ENCODE results near the gene TRAF3IP3. TPM values are rescaled to one million over a fixed set of nuclear protein-coding genes. Genes with fewer than 3 reads are reported as not detected.
A peak's percentile ranks its signal among the peaks of the same experiment; 100 is the strongest.
"Not testable (repeated sequence)": the region's sequence is repeated elsewhere in the genome, so short reads cannot be mapped to it uniquely, and the experiment has no call there.

Gene TRAF3IP3
- total RNA-seq, 1 donor from 2014 or later = 6.7 TPM

DNA sequence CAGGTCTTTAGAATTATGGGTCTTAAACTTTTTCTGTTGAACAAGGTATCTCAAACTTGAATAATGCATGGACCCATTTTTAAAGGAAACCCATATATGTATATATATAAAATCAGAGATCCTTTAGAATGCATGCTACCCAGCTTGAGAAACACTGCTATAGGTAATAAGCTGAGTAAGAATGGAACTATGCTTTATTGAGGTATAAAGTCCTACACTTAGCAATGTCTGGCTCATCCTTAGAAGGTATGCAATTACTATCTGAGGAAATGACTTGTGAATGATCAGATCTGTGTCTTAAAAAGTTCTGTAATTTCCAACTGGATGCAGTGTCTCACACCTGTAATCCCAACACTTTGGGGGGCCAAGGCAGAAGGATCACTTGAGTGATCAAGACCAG lies 11.2 kb downstream of the TRAF3IP3 start:
- no peak for DNase-seq (ENCODE audit: low spot score)

DNA sequence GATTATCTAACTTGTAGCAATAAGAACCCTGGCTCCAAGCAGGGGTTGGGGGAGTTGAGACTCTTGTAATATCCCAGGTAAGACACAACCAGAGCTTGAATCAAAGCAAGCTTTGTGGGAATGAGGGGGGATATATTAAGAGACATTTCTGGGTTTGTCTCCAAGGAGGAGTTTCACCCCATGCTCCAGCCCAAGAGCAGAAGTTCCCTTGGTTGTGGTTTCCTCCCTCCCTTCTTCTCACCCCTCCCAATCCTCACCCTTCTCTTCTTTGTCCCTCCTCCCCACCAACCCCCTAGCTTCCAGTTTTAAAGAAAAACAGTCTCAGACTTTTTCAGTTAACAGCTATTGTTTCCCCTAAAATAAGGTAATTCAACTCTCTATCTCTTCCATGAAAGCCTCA lies 11.9 kb downstream of the TRAF3IP3 start:
- no peak for DNase-seq (ENCODE audit: low spot score)

DNA sequence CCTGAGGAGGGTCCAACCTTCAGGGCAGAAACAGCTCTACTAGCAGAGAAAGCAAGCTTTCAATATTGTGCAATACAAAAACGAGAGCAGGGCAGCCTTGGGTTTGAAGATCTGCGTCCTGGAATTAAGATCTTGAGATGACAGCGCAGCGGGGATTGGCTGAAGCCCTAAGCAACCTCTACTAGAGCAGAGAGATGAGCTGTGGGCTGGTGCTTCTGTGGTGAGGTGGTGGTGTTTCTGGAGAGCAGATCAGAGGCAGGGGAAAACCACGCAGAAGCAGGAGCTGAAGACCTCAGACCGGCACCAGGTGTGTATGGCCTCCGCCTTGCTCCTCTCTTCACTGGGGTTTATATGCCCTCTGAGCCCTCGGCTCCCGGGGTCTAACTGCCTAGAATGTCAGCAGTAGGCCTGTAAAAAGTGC lies 12.5 kb downstream of the TRAF3IP3 start:
- peak; percentile 24 for DNase-seq (ENCODE audit: low spot score)

DNA sequence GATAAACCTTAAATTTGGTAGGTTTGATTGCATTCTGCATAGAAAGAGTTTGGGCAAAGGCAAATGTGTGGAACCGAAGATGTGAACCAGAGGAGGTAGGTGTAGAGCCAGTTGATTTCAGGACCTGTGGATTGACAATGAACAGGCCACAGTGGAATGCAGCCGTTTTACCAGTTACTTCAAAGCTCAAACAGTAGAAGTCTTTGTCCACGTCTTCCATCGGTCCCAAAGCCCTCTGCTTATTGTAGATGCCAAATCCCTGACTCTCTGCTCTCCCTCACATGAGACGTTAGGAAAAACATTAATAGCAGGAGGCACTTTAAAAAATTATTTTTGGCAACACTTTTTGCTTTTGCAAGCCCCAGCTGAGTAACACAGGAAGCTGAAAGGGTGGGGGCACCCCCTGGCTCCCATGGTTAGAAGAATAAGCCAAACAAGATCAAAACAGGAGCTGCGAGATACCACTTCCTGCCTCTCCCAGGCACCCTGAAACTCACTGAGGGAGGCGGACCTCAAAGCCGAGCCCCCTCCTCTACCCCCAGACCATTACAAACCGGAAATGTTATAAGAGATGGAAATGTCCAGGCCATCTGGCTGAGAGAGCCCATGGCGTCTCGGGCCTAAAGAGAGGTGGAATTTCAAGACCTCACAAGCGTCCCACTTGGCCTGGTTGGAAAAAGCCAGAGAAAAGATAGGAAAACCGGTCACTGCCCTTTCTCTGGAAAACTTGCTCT lies 13.5 kb downstream of the TRAF3IP3 start:
- peak; percentile 92 for DNase-seq (ENCODE audit: low spot score)

DNA sequence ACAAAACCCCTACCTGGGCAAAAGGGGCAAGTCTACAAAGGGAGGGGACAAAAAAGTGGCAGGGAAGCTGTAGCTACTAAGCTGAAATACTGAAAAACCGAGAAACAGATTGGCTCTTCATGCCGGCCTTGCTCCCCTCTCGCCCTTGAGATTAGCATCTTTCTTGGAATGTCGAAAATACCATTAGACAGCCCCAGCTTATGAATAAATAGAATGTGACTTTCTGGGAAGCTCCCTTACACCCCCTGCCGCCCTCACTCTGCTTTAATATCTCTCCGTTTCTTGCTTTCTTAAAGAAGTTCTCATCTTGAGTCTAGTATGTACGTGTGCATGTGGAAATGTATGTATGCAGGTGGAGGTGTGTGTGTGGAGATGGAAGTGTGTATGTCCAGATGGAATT lies 14.1 kb downstream of the TRAF3IP3 start:
- DNase-seq (ENCODE audit: low spot score) = peak; percentile 62

DNA sequence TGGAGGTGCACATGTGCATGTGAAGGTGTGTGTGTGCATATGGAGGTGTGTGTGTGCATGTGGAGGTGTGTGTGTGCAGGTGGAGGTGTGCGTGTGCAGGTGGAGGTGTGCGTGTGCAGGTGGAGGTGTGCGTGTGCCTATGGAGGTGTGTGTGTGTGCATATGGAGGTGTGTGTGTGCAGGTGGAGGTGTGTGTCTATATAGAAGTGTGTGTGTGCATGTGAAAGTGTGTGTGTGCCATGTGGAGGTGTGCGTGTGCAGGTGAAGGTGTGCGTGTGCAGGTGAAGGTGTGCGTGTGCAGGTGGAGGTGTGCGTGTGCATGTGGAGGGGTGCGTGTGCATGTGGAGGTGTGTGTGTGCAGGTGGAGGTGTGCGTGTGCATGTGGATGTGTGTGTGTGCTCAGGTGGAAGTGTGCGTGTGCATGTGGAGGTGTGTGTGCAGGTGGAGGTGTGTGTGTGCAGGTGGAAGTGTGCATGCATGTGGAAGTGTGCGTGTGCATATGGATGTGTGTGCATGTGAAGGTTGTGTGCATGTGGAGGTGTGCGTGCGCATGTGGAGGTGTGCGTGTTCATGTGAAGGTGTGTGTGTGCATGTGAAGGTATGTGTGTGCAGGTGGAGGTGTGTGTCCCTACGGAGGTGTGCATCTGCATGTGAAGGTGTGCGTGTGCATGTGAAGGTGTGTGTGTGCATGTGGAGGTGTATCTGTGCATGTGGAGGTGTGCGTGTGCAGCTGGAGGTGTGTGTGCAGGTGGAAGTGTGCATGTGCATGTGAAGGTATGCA lies 15.0 kb downstream of the TRAF3IP3 start:
- no peak for DNase-seq (ENCODE audit: low spot score)

DNA sequence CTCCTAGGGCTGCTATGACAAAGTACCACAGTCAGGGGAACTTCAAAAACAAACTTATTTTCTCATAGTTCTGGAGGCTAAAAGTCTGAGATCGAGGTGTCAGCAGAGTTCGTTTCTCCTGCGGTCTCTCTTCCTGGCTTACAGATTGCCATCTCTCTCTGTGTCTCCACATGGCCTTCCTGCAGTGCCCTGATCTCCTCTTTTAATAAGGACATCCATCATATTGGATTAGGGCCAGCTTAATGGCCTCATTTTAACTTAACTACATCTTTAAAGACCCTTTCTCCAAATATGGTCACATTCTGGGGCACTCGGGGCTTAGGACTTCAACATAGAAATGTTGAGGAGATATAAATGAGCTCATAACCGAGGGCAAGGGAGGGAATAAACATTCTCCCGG lies 16.3 kb downstream of the TRAF3IP3 start:
- peak; percentile 85 for DNase-seq (ENCODE audit: low spot score)

DNA sequence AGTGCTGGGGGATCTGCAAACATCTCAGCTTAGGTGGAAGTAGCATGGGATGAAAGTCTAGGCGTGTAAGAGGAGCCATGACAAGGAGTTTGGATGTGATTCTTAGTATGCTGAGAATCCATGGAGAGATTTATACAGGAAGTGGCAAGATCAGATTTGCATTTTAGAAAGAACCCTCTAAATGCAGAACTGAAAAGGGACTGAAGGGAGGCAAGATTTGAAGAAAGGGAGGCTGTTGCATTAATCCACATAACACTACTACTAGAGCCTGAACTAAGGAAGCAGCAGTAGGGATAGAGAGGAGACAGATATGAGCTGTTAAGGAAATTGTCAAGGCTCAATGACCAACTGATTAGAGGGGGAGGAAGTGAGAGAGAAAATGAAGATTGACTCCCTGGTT lies 18.7 kb downstream of the TRAF3IP3 start:
- no peak for DNase-seq (ENCODE audit: low spot score)

DNA sequence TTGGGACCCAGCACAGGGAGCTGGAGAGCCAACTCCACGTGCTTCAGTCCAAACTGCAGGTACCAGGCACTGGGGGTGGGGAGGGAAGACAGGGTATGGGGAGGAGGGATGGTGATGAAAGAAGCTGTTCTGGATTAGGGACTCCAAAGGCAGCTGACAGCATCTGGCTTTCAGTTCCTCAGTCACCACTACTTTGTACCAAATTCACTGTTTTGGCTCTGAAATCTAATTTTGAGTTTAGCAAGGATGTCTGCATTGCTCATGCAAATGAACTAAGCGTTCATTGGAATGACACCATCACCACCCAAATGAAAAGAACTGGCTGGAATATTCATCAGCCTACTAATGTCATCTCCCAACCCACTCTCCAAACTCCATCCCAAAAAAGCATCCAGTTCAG lies 19.8 kb downstream of the TRAF3IP3 start:
- no peak for DNase-seq (ENCODE audit: low spot score)

DNA sequence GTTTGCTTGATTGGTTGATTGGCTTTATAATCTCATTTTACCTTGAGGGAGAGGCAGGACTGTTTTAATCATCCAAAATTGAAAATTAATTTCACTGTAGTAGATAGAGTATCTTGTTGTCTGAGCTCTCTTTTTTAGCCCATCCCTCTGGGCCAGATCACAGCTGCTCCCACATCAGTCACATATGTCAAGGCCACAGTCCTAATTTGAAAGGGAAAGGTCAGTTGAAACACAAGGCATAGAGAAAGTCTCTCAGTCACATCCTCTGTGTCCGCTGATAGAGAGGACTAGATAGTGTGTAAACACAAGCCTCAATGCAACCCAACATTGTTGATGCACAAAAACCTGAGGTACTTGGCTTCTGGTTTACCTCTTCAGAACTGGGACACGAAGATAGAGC lies 21.7 kb downstream of the TRAF3IP3 start:
- DNase-seq (ENCODE audit: low spot score) = no peak

DNA sequence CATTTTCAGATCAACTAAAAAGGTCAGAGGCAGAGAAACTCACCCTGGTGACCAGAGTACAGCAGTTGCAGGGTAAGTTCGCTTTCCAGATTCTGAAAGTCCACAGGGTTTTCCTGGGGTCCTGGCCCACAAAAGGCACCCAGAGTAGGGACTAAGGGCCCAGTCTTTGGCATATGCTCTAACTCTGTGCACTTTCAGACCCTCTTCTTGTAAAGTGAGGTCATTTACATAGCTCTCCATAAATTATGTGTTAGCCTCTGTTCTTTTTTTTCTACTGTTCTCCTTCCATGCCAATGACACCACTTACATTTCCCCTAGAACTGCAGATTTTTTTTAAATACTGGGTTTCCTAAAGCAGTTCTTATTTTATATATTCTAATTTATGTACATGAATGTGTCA lies 22.2 kb downstream of the TRAF3IP3 start:
- DNase-seq (ENCODE audit: low spot score) = no peak

DNA sequence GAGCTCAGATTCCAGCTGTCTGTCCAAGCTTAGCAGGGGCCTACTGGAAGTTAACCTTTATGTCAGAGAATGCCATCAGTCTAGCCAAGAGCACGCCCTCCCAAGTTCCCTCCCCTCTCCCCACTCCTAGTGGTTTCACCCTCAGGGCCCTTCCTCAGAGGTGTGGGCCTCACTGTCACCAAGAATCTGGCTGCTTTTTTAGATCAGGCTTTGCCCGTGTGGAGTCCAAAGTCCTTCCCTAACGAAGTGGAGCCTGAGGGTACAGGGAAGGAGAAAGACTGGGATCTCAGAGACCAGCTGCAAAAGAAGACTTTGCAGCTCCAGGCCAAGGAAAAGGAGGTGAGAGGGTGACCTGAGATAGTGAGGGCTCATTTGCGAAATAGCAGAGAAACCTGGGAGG lies 24.4 kb downstream of the TRAF3IP3 start:
- no peak for DNase-seq (ENCODE audit: low spot score)

DNA sequence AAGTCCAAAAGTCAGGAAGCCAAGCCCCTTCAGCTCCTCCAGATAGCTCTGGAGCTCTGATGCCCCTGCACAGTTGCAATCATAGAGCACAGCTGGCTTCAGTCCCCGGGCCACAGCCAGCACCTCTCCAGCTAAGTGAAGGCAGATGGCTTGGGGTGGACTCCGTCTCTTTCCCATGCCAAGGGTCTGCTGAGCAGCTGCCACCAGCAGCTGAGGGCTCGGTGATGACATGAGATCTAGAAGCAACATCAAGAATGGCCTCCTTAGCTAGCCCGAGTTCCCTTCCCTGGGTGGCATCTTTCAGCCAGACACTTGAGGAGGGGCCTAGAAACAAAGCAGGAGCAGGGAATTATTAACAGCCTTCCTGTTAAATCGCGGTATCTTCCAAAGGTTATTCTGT lies 27.5 kb downstream of the TRAF3IP3 start:
- no peak for DNase-seq (ENCODE audit: low spot score)

DNA sequence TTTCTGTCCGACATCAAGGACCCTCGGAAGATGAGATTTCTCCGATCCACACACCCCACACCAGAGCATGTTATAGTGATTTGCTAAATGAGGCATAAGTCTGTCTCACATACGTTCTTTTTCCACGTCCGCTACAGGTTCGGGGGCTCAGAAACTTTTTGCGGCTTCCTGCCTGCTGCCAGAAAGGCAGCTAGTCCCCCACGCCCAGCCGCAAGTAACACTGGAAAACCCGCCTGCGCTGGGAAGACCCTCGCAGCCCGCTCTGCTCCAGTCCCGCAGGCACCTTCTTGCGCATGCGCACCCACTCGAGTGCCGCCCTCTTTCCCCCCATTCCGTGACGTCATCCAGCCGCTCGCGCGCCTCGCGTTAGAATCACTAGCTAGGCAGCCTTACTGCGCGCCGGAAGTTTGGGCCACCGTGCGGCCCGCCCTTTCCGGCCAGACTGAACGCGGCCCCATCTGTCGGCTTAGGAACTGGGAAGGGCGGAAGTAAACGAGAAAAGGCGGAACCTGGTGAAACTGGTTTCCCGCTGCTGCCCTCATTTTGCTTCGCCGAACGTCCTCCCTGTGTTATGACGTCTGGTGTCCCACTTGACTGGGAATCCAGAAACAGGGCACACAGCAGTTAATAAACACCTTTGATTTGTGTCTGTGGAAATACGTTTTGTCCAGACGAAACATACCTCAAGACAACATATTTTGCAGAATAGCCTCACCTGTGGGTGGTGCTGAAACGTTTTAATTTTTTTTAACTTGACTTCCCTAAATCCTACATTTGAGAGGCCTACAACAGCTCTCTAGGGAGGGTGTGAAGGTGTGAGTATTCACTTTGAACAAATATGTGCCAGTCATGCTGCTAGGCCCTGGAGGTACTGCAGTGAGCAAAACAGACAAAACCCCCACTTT lies 28.7 kb downstream of the TRAF3IP3 start, which contains the start of gene C1orf74:
Gene C1orf74, minus strand, starts transcription at position 295 of the 905 bp plus-strand sequence. CDS start 925 bp downstream, outside the sequence.
- DNase-seq (ENCODE audit: low spot score) = peak; percentile 99

DNA sequence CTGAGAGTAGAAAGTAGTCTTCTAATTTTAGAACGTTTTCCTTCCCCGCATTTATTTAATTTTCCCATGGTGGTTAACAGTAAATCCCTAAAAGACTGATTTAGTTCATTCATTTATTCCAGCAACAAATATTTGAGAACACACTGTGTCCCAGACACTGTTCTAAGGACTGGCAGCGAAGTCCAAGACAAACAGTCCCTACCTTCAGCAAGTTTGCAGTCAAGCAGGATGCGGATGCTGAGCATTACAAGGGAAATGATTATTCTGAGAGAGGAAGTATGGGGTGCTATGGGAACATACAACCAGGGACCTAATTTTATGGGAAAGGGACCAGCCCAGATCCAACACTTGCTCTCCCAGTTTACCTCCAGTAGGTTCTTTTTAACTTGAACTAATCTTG lies 29.7 kb downstream of the TRAF3IP3 start:
- DNase-seq (ENCODE audit: low spot score) = no peak

DNA sequence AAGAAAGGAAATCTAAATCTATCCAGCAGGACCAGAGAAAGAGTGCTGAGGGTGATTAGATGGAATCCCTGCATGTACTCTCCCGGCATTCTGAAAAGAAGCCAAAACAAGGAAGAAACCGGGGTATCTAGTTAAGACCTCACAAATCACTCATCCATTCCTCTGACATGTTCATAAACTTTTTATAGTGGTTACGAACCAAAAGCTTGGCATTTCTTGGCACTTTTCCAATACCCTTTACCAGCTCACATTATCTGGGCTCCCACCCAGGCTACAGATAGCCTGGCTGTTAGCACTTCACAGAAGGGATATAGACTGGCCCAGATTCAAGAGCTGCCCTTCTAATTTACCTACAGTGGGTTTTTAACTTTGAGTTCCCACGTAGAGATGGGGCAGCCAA lies 30.3 kb downstream of the TRAF3IP3 start:
- no peak for DNase-seq (ENCODE audit: low spot score)

DNA sequence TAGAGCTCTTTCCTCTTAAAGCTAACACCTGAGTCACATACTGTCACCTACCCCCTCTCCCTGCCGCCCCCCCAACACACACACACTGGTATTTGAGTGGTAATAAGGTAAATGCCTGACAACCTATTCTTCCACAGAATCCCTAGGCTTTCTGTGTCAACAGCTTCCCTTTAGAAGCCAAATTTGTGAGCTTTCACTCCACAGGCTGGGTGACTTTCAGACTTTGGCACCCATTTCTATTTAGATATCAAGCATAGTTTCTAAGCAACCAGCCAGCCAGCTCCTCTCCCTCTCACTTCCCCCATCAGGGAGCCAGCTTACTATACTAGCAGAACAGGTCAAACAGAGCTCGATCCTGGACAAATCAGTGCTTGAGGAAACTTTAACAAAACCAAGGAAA lies 31.7 kb downstream of the TRAF3IP3 start:
- peak; percentile 50 for DNase-seq (ENCODE audit: low spot score)

DNA sequence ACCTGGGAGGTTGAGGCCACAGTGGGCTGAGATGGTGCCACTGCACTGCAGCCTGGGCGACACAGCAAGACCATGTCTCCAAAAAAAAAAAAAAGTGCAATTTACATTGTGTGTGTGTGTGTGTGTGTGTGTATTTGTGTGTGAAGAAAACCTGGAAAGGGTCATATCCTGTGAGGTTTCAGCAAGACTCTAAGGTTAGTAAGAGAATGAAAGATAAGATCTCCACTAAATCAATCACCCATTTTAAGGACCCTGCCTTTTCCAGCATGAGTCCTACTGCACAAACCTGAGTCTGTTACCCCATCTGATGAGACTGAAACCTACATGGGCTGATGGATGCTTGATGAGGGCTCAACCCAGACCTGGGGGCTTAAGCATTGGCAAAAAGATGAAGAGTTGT lies 33.4 kb downstream of the TRAF3IP3 start:
- no peak for DNase-seq (ENCODE audit: low spot score)

DNA sequence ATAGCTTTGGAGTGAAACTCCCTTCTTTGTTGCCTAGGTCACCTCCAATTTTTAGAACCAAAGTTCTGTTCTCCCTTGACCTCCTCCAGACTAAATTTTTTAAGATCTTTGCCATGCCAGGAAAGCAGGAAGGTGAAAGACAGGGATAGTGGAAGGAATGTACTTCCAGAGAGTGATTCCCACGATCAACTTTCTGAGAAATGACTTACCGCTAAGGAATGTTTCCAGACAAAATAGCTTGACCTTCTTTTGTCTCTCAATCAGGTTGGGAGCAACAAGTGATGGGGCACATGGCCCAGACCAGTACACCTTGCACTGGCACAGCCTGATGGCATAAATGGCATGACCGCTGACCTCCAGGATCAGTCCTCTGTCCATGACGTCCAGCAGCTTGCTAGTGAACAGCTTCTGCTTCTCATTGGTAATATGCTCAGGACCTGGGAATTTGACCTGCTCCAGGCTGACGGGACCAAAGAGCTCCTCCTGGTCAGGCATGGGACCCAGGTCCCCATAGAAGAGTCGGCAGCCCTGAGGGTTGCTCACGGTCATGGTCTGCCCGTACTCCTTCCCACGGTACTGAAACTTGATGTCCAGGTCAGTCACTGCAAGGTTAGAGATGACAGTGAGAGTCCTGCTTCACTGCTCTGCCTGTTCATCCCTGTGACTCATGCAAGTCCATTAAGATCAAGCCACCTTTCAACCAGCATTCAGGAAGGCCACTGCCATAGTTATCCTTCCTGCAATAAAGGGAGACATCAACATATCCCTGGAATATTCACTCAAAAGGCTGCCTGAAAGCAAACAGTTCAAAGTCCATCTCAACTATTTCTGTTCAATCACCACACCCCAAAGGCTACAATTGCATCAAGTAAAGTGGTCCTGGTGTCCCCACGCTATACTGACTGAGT lies 34.7 kb downstream of the TRAF3IP3 start:
- DNase-seq (ENCODE audit: low spot score) = no peak

DNA sequence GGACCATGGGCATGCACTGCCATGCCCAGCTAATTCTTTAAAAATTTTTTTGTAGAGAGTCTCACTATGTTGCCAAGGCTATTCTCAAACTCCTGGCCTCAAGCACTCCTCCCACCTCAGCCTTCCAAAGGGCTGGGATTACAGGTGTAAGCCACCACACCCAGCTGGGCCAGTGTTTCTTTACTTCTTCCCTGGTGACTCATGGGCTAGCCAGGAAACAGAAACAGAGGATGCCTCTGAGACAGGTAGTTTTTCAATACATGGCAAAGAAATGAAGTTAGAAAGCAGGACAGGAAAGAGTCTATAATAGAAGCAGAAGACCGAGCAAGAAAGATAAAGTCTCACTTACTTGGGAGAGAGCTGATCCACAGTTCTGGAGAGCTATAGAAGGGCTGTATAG lies 36.1 kb downstream of the TRAF3IP3 start:
- no peak for DNase-seq (ENCODE audit: low spot score)

DNA sequence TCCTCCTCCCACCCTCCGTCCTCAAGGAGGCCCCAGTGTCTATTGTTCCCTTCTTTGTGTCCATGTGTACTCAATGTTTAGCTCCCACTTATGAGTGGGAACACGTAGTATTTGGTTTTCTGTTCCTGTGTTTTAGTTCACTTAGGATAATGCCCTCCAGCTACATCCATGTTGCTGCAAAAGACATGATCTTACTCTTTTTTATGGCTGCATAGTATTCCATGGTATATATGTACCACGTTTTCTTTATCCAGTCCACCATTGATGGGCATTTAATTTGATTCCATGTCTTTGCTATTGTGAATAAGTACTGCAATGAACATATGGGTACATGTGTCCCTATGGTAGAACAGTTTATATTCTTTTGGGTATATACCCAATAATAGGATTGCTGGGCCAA lies 37.9 kb downstream of the TRAF3IP3 start:
- DNase-seq (ENCODE audit: low spot score) = not testable (repeated sequence)

Measured in umbilical cord (tissue), 2 donors.